Activated naive CD4-positive, alpha-beta T cell treated with anti-CD3 and anti-CD28 coated beads, Interleukin-2, amount 50 U/mL, for 16 hours (primary cell): ENCODE measurements around the gene RNF111.
"Not testable (repeated sequence)": the region's sequence is repeated elsewhere in the genome, so short reads cannot be mapped to it uniquely, and the experiment has no call there.

Experiments
- DNase-seq: peaks from one replicate; pipeline ENCODE4 v3.0.0-alpha.2; 2020

Gene RNF111

GRCh38 chr15:58987491-58988005 is at the start of gene RNF111:
Gene RNF111 (plus strand): TSS chr15:58987663. CDS start chr15:59030823, 43,160 bp downstream.
- peak; percentile 87 for DNase-seq

GRCh38 chr15:58947179-58947578 is 40.3 kb upstream of the RNF111 start:
- no peak for DNase-seq

- no peak for DNase-seq
Observed at GRCh38 chr15:58951388-58952007, 36.0 kb upstream of the RNF111 start.

- DNase-seq: no peak
Observed at GRCh38 chr15:58952751-58953150, 34.7 kb upstream of the RNF111 start.

- peak; percentile 48 for DNase-seq
Observed at GRCh38 chr15:58957101-58957973, 30.1 kb upstream of the RNF111 start.

GRCh38 chr15:58958811-58959210 is 28.7 kb upstream of the RNF111 start:
- no peak for DNase-seq

GRCh38 chr15:58962136-58962535 is 25.3 kb upstream of the RNF111 start:
- DNase-seq: no peak

GRCh38 chr15:58962662-58963565 is 24.5 kb upstream of the RNF111 start:
- no peak for DNase-seq

GRCh38 chr15:58966698-58967097 is 20.8 kb upstream of the RNF111 start:
- DNase-seq: no peak

- no peak for DNase-seq
Observed at GRCh38 chr15:58967479-58967878, 20.0 kb upstream of the RNF111 start.

GRCh38 chr15:58977887-58978286 is 9.6 kb upstream of the RNF111 start:
- no peak for DNase-seq

GRCh38 chr15:58980351-58980939 is 7.0 kb upstream of the RNF111 start:
- no peak for DNase-seq

GRCh38 chr15:58981808-58982475 is 5.5 kb upstream of the RNF111 start:
- no peak for DNase-seq

- DNase-seq: no peak
Observed at GRCh38 chr15:58983261-58983660, 4.2 kb upstream of the RNF111 start.

GRCh38 chr15:58985443-58985842 is 2.0 kb upstream of the RNF111 start:
- no peak for DNase-seq

- no peak for DNase-seq
Observed at GRCh38 chr15:58987036-58987435, 427 bp upstream of the RNF111 start.

GRCh38 chr15:58988006-58988785 is 733 bp downstream of the RNF111 start:
- peak; percentile 56 for DNase-seq

GRCh38 chr15:58992181-58992580 is 4.7 kb downstream of the RNF111 start:
- no peak for DNase-seq

- no peak for DNase-seq
Observed at GRCh38 chr15:58994906-58995453, 7.5 kb downstream of the RNF111 start.

- no peak for DNase-seq
Observed at GRCh38 chr15:58999694-59000093, 12.2 kb downstream of the RNF111 start.

- DNase-seq: not testable (repeated sequence)
Observed at GRCh38 chr15:59000251-59000650, 12.8 kb downstream of the RNF111 start.
